ENCODE measurements around the gene NUP153.
A peak's percentile ranks its signal among the peaks of the same experiment; 100 is the strongest.
"Not testable (repeated sequence)": the region's sequence is repeated elsewhere in the genome, so short reads cannot be mapped to it uniquely, and the experiment has no call there.

NUP153 gene

DNA sequence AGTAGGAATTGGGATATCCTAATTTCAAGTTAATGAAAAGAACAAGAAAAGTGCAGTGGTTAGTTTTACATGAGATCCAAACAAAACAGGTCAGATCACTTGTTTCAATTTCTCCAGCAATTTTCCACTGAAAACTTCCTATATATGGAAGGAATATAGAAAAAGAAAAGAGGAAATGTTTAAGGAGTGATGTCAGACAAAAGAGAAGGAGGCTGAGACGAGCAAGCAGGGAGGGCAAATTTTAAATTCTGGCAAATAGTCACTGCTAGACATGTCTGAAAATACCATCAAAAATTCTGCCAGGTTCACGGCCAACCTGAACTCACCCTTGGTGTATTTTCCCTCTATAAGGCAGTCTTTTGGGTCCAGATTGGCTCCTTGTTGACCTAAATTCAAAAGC lies 9.5 kb upstream of the NUP153 start:
- H3K4me1 Mint-ChIP-seq = no peaks in the 10 kb centered on the region
- H3K36me3 Mint-ChIP-seq (ENCODE audit: low read depth) = no peaks in the 10 kb centered on the region
- no peaks in the 10 kb centered on the region for H3K27me3 Mint-ChIP-seq (ENCODE audit: low read depth)
- TF ChIP-seq, protein P1, sequence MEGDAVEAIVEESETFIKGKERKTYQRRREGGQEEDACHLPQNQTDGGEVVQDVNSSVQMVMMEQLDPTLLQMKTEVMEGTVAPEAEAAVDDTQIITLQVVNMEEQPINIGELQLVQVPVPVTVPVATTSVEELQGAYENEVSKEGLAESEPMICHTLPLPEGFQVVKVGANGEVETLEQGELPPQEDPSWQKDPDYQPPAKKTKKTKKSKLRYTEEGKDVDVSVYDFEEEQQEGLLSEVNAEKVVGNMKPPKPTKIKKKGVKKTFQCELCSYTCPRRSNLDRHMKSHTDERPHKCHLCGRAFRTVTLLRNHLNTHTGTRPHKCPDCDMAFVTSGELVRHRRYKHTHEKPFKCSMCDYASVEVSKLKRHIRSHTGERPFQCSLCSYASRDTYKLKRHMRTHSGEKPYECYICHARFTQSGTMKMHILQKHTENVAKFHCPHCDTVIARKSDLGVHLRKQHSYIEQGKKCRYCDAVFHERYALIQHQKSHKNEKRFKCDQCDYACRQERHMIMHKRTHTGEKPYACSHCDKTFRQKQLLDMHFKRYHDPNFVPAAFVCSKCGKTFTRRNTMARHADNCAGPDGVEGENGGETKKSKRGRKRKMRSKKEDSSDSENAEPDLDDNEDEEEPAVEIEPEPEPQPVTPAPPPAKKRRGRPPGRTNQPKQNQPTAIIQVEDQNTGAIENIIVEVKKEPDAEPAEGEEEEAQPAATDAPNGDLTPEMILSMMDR (IDR thresholded peaks at IDR 0.05; ENCODE audit: unreplicated experiment in 3 of 3) = no peak
- H3K4me3 Mint-ChIP-seq = no peak overlapping the region
- H3K9me3 Mint-ChIP-seq = no peaks in the 10 kb centered on the region
- peak overlapping the region in 1 of 3 experiments; percentile 59 for H3K27ac Mint-ChIP-seq

DNA sequence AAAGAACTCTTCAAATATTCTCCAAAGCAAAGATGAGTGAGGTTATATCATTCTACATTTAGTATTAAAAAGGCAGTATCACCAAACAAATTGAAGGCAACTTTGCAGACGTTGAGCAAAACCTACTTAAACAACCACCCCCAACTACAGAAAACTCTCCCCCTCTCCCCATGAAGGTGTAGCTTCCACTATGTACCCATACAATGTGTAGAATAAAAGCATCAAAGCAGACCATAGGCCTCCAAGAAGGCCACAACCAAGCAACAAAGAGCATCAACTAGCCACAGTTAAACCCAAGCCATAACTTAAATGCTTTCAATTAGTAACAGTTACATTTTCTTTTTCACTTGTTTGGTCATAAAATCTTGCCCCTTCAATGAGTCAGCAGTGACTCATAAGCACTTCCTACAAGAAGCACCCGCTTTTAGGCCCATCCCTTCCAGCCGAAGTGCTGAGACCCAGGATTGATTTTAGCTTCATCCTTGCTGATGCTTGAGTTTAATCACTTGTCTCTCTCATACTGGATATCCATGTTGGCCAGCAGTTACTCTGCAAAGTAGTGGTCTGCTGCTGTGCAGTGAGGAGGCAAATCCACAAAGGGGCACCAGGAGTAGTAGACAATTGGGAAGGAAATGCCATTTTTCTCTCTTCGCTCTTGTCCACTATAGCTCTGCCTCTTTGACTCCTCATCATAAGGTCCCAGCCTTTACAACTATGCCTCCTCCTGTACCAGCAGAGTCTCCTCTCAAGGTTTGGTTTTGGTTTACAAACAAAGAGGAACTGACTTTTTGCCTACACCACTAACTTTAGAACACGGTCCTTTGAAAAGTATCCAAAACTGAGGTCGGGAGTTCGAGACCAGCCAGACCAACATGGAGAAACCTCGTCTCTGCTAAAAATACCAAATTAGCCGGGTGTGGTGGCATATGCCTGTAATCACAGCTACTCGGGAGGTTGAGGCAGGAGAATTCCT lies 8.4 kb upstream of the NUP153 start:
- H3K4me1 Mint-ChIP-seq = no peaks in the 10 kb centered on the region
- H3K27ac Mint-ChIP-seq = no peak overlapping the region
- no peaks in the 10 kb centered on the region for H3K9me3 Mint-ChIP-seq
- TF ChIP-seq, protein P1 (IDR thresholded peaks at IDR 0.05; ENCODE audit: unreplicated experiment in 3 of 3) = no peak
- H3K36me3 Mint-ChIP-seq (ENCODE audit: low read depth) = no peaks in the 10 kb centered on the region
- H3K4me3 Mint-ChIP-seq = no peak overlapping the region
- no peaks in the 10 kb centered on the region for H3K27me3 Mint-ChIP-seq (ENCODE audit: low read depth)

DNA sequence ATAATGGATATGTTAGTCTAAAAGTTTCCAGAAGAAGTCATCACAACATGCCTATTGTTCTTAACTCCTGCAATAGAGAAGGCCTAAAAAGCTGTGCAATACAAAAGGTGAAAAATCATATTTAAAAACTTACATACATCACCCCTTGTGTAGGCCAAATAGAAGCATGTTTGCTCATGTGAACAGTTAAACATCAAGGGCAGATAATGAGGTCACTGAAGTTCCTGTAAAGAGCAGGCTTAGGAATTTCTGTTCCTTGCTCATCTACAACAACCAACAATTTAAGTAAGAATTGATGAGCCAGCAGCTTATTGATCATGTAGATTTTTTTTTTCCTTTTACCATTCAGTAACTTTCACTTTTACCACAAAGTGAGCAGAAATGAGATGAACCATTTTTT lies 7.5 kb upstream of the NUP153 start:
- H3K4me1 Mint-ChIP-seq = no peaks in the 10 kb centered on the region
- no peak overlapping the region for H3K4me3 Mint-ChIP-seq
- H3K27me3 Mint-ChIP-seq (ENCODE audit: low read depth) = no peaks in the 10 kb centered on the region
- H3K36me3 Mint-ChIP-seq (ENCODE audit: low read depth) = no peaks in the 10 kb centered on the region
- TF ChIP-seq, protein P1 (IDR thresholded peaks at IDR 0.05; ENCODE audit: unreplicated experiment in 3 of 3) = no peak
- no peak overlapping the region for H3K27ac Mint-ChIP-seq
- no peaks in the 10 kb centered on the region for H3K9me3 Mint-ChIP-seq

DNA sequence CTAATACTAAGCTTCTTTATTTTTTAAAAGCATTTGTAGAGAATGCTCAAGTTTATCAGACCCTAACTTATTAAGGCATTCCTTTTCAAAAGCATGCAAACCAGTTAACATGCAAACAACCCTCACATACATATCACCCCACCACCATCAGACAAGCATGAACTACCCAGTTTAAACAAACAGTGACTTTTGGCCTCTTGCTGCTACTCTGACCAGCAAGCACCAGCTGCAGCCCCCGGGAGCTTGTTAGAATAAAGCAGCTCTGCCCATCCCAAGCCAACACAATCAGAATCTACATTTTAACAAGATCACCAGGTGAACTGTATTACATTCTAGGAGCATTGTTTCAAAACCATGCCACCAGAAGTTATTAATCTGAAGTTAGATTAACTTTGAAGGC lies 5.9 kb upstream of the NUP153 start:
- no peaks in the 10 kb centered on the region for H3K9me3 Mint-ChIP-seq
- no peak overlapping the region for H3K4me3 Mint-ChIP-seq
- H3K4me1 Mint-ChIP-seq = no peaks in the 10 kb centered on the region

DNA sequence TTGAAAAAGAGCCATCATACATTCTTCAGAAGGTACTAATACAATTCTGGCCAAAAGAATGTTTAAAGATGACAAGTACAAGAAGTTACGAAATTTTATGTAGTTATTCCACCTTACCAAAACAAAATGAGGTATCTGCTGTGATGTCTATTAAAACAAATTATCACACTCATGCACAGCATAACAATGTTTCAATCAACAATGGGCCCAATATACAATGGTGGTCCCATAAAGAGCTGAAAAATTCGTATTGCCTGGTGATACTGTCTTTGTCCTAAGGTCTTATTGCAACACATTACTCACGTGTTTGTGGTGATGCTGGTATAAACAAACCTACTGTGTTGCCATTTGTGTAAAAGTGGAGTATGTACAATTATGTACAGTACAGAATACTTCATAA lies 3.6 kb upstream of the NUP153 start:
- H3K27ac Mint-ChIP-seq = no peak overlapping the region
- H3K36me3 Mint-ChIP-seq (ENCODE audit: low read depth) = no peaks in the 10 kb centered on the region
- TF ChIP-seq, protein P1 (IDR thresholded peaks at IDR 0.05; ENCODE audit: unreplicated experiment in 3 of 3) = no peak
- H3K9me3 Mint-ChIP-seq = no peaks in the 10 kb centered on the region
- no peaks in the 10 kb centered on the region for H3K27me3 Mint-ChIP-seq (ENCODE audit: low read depth)
- peaks cover 5% of the 10 kb centered on the region for H3K4me1 Mint-ChIP-seq
- H3K4me3 Mint-ChIP-seq = no peak overlapping the region

More for the DNA sequence above, 5.9 kb upstream of the NUP153 start:
- TF ChIP-seq, protein P1 (IDR thresholded peaks at IDR 0.05; ENCODE audit: unreplicated experiment in 3 of 3) = no peak
- no peaks in the 10 kb centered on the region for H3K27me3 Mint-ChIP-seq (ENCODE audit: low read depth)
- peak overlapping the region in 2 of 3 experiments; percentile 15 to 56 for H3K27ac Mint-ChIP-seq
- no peaks in the 10 kb centered on the region for H3K36me3 Mint-ChIP-seq (ENCODE audit: low read depth)

DNA sequence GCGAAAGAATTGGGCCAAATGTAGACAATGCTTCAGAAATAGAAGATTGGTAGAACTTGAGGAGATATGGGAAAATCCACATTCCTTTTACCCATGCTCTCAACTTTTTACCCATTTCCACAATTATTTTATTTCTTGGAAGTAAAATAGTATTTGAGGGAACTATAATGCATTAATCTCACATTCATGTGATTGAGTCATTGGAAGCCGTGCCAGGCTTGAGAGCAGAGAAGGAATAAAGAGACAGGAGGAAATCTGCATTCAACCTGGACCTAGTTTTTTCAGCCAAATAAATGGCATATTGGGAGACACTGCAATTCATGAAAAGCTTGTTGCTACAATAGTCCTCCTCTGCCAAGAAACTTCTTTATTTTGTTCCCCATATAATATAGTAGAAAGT lies 2.8 kb upstream of the NUP153 start:
- no peak overlapping the region for H3K4me3 Mint-ChIP-seq
- TF ChIP-seq, protein P1 (IDR thresholded peaks at IDR 0.05; ENCODE audit: unreplicated experiment in 3 of 3) = no peak
- H3K27me3 Mint-ChIP-seq (ENCODE audit: low read depth) = no peaks in the 10 kb centered on the region
- H3K27ac Mint-ChIP-seq = no peak overlapping the region
- H3K4me1 Mint-ChIP-seq = peaks cover 6% of the 10 kb centered on the region
- no peaks in the 10 kb centered on the region for H3K36me3 Mint-ChIP-seq (ENCODE audit: low read depth)
- H3K9me3 Mint-ChIP-seq = no peaks in the 10 kb centered on the region

DNA sequence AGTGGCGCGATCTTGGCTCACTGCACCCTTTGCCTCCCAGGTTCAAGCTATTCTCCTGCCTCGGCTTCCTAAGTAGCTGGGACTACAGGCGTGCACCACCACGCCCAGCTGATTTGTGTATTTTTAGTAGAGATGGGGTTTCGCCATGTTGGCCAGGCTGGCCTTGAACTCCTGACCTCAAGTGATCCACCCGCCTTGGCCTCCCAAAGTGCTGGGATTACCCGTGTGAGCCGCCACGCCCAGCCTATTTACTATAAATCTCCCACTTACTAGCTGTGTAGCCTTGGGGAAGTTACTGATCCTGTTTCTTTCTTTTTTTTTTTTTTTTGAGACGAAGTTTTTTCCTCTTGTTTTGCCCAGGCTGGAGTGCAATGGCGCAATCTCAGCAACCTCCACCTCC lies 1.3 kb upstream of the NUP153 start:
- not testable (repeated sequence) for H3K27me3 Mint-ChIP-seq (ENCODE audit: low read depth); H3K36me3 Mint-ChIP-seq (ENCODE audit: low read depth); H3K4me1 Mint-ChIP-seq; H3K9me3 Mint-ChIP-seq; H3K27ac Mint-ChIP-seq
- peak overlapping the region in 2 of 3 experiments; percentile 60 to 63 for H3K4me3 Mint-ChIP-seq
